B cell (primary cell): ENCODE measurements around the gene GPC4. TPM values are rescaled to one million over a fixed set of nuclear protein-coding genes. Genes with fewer than 3 reads are reported as not detected.

Experiments
- ATAC-seq: fragments of 200-7000 bp; cut with Tn5 transposase; one replicate; pipeline ENCODE4 v1.10.0; 2021; ENCODE audit warnings: low read depth, mild to moderate bottlenecking, moderate number of reproducible peaks, moderate library complexity
- CTCF ChIA-PET: fragments of 350-600 bp; sonication (Branson Sonifier 250); formaldehyde crosslinking; loops from one replicate; lab custom pipeline; 2021; ENCODE audit warnings: antibody characterized with exemption, inconsistent platforms; lab: Charles Lee
- POLR2A ChIA-PET: fragments of 350-600 bp; sonication (Branson Sonifier 250); formaldehyde crosslinking; loops from one replicate; lab custom pipeline; 2021; ENCODE audit warnings: antibody characterized with exemption; lab: Charles Lee
- DNase-seq: peaks from one replicate; pipeline ENCODE4 v3.0.0; 2013
- H2AFZ ChIP-seq: 2 replicates; pipeline ENCODE4 v1.6.1; 2012; ENCODE audit warnings: mild to moderate bottlenecking, low read depth, low read length; ENCODE audit not compliant: insufficient read depth, poor library complexity, severe bottlenecking
- H3K27ac ChIP-seq, 2 donors: 1 replicate in 1 of 2; 2 replicates in 1 of 2; pipeline ENCODE4 v1.5.1; 2012 to 2013; ENCODE audit warnings: low read length in 2 of 2, mild to moderate bottlenecking in 2 of 2, moderate library complexity in 1 of 2
- H3K27me3 ChIP-seq, 4 experiments: fragments of 200-600 bp in 1 of 4; sonication (generic) in 1 of 4; replicated peaks in 1 of 4; 1 replicate in 2 of 4; 2 replicates in 2 of 4; pipeline versions ENCODE4 v1.6.1 to v1.7.0; 2013 to 2016; ENCODE audit warnings: low read length in 3 of 4, mild to moderate bottlenecking in 2 of 4, mixed read lengths in 1 of 4, moderate library complexity in 1 of 4; ENCODE audit not compliant: insufficient read depth in 4 of 4, control insufficient read depth in 3 of 4; ENCODE audit errors: control extremely low read depth in 1 of 4
- H3K36me3 ChIP-seq, 2 experiments: replicated peaks in 1 of 2; 1 replicate in 1 of 2; 2 replicates in 1 of 2; pipeline versions ENCODE4 v1.6.1 to v1.7.1; 2013; ENCODE audit warnings: low read length in 1 of 2; ENCODE audit not compliant: insufficient read depth in 2 of 2, control insufficient read depth in 1 of 2; ENCODE audit errors: control extremely low read depth in 1 of 2, extremely low read depth in 1 of 2
- H3K4me1 ChIP-seq, 2 donors: fragments of 200-600 bp in 1 of 2; sonication (generic) in 1 of 2; 1 replicate in 1 of 2; 2 replicates in 1 of 2; pipeline versions ENCODE4 v1.5.1 to v1.6.1; 2013 to 2017; ENCODE audit warnings: low read length in 2 of 2; ENCODE audit not compliant: control insufficient read depth in 2 of 2, insufficient read depth in 2 of 2
- H3K4me2 ChIP-seq: replicated peaks from 2 replicates; pipeline ENCODE3; 2012; ENCODE audit warnings: mild to moderate bottlenecking, low read depth, low read length; ENCODE audit not compliant: poor library complexity, severe bottlenecking
- H3K4me3 ChIP-seq, 5 experiments: fragments of 200-600 bp in 1 of 5; sonication (generic) in 1 of 5; 1 replicate in 3 of 5; 2 replicates in 2 of 5; pipeline versions ENCODE4 v1.5.1 to v1.7.0; 2011 to 2016; ENCODE audit warnings: low read length in 4 of 5, mild to moderate bottlenecking in 4 of 5, low read depth in 2 of 5, control low read depth in 1 of 5, moderate library complexity in 1 of 5; ENCODE audit not compliant: insufficient read depth in 1 of 5; ENCODE audit errors: control extremely low read depth in 1 of 5, extremely low read depth in 1 of 5
- H3K79me2 ChIP-seq: fragments of 200-600 bp; sonication (generic); one replicate; pipeline ENCODE4 v1.6.0; 2016; ENCODE audit warnings: low read length; ENCODE audit not compliant: control insufficient read depth, insufficient read depth
- H3K9ac ChIP-seq: fragments of 200-600 bp; sonication (generic); 2 replicates; pipeline ENCODE4 v1.6.1; 2017; ENCODE audit warnings: mild to moderate bottlenecking, low read length, moderate library complexity
- H3K9me3 ChIP-seq, 3 donors: one replicate each; pipeline versions ENCODE4 v1.6.1 to v1.7.1; 2013; ENCODE audit warnings: low read length in 2 of 3; ENCODE audit not compliant: control insufficient read depth in 2 of 3, insufficient read depth in 1 of 3; ENCODE audit errors: control extremely low read depth in 1 of 3
- H4K20me1 ChIP-seq: 2 replicates; pipeline ENCODE4 v1.6.0; 2012; ENCODE audit warnings: mild to moderate bottlenecking, low read length; ENCODE audit not compliant: insufficient read depth, control insufficient read depth, poor library complexity, severe bottlenecking
- H3K27ac Mint-ChIP-seq: one replicate; pipeline ENCODE4 v1.8.0; 2021; ENCODE audit warnings: mixed read lengths
- H3K27me3 Mint-ChIP-seq: one replicate; pipeline ENCODE4 v1.8.0; 2021; ENCODE audit warnings: mixed read lengths
- H3K4me1 Mint-ChIP-seq: one replicate; pipeline ENCODE4 v1.8.0; 2021; ENCODE audit warnings: mixed read lengths
- H3K4me3 Mint-ChIP-seq: one replicate; pipeline ENCODE4 v1.8.0; 2021; ENCODE audit warnings: mixed read lengths
- H3K9me3 Mint-ChIP-seq: one replicate; pipeline ENCODE4 v1.8.0; 2022; ENCODE audit warnings: mixed read lengths; ENCODE audit not compliant: insufficient read depth
- EZH2 ChIP-seq: IDR thresholded peaks from 2 replicates; pipeline ENCODE4 v1.6.1; 2012; ENCODE audit warnings: borderline replicate concordance, low read depth, mild to moderate bottlenecking, moderate library complexity, low read length; ENCODE audit not compliant: insufficient read depth, poor library complexity, severe bottlenecking
- WGBS: methylation state at CpG from one replicate; pipeline ENCODE4 v1.1.5; 2013; ENCODE audit warnings: missing lambda C conversion rate; ENCODE audit not compliant: insufficient coverage; 5-methylcytosine and 5-hydroxymethylcytosine counted together
- intact Hi-C: fragments of 100-400 bp; cut with micrococcal nuclease; formaldehyde crosslinking; loops from one replicate; pipeline ENCODE4 v1.10.0; 2022
- polyA plus RNA-seq: library from polyadenylated mRNA; depleted of rRNA; stranded (reverse); fragments of >200 nt; gene quantifications from 2 replicates; pipeline ENCODE4 v1.2.3, GENCODE V29; 2012
- total RNA-seq, 2 donors: library from RNA; stranded (reverse); fragments of 120-200 nt in 1 of 2; gene quantifications; 1 replicate in 1 of 2; 2 replicates in 1 of 2; pipeline versions ENCODE4 v1.2.3 to v1.2.4, GENCODE V29; 2013 to 2022
- TF ChIP-seq, protein P1 (sequence below): fragments of 200-600 bp; IDR thresholded peaks from one replicate; pipeline ENCODE4 v1.8.0; 2022; ENCODE audit warnings: antibody characterized with exemption, mild to moderate bottlenecking

Gene GPC4
- total and polyA plus RNA-seq, 2 donors (not counting 1 experiment from before 2014, with no cell fraction given) = 0.30 to 0.47 TPM

DNA sequence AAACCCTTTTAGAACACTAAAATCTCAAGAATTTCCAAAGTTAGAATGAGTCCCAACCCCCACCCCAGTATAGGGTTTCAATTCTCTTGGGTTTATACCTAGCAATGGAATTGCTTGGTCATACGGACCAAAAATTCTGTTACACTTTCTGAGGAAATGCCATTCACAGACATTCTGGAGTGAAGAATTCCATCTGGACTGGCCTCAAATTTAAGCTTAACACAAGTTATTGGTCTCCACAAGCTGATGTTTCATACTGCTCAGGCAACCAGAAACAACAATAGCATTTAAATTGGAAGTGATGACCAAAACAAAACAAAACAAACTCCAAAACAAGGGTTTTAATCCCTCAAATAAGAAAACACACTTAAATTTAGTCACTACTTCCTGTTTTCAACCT, 51.1 kb downstream of the GPC4 start:
- intact Hi-C loops = no loop called here
- ChIA-PET CTCF (no interaction called here), POLR2A (no interaction called here)
- H3K4me1 ChIP-seq = peaks cover 0 to 4% of the 10 kb centered on the region in 2 donors
- TF ChIP-seq, protein P1, sequence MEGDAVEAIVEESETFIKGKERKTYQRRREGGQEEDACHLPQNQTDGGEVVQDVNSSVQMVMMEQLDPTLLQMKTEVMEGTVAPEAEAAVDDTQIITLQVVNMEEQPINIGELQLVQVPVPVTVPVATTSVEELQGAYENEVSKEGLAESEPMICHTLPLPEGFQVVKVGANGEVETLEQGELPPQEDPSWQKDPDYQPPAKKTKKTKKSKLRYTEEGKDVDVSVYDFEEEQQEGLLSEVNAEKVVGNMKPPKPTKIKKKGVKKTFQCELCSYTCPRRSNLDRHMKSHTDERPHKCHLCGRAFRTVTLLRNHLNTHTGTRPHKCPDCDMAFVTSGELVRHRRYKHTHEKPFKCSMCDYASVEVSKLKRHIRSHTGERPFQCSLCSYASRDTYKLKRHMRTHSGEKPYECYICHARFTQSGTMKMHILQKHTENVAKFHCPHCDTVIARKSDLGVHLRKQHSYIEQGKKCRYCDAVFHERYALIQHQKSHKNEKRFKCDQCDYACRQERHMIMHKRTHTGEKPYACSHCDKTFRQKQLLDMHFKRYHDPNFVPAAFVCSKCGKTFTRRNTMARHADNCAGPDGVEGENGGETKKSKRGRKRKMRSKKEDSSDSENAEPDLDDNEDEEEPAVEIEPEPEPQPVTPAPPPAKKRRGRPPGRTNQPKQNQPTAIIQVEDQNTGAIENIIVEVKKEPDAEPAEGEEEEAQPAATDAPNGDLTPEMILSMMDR = no peak
- TF ChIP-seq EZH2 = no peak
- H3K9me3 ChIP-seq = no peaks in the 10 kb centered on the region
- no peaks in the 10 kb centered on the region for H3K79me2 ChIP-seq
- no peaks in the 10 kb centered on the region for H4K20me1 ChIP-seq
- H3K36me3 ChIP-seq = no peaks in the 10 kb centered on the region
- DNase-seq (no peak), ATAC-seq (no peak)
- H3K4me3 ChIP-seq = no peak overlapping the region
- Mint-ChIP-seq H3K27ac (no peak overlapping the region), H3K4me3 (no peak overlapping the region), H3K9me3 (no peaks in the 10 kb centered on the region), H3K4me1 (peaks cover 8% of the 10 kb centered on the region), H3K27me3 (no peaks in the 10 kb centered on the region)
- no peak overlapping the region for H3K9ac ChIP-seq
- no peak overlapping the region for H3K27ac ChIP-seq
- no peak overlapping the region for H3K4me2 ChIP-seq
- no peak overlapping the region for H2AFZ ChIP-seq
- no peaks in the 10 kb centered on the region for H3K27me3 ChIP-seq
- no CpG with 5 or more reads among the region's 1 CpG for WGBS

DNA sequence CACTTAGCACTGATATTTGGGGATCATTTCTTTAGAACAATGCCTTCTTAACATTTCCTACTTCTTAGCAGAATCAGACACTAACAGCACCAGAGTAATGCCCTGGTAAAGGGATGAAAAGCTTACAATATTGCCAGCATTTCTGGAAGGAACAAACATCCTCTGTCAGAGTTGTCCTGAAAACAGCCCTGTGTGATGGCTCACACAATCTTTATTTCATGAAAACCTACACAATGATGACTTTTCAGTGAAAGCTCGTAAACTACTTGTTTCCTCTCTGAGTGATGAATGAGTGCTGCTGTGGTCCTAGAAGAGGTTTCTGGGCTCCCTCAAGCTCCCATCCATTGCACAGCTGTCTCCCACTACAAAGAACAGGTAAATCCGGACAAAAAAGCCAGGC, 52.8 kb downstream of the GPC4 start:
- TF ChIP-seq EZH2 = no peak
- TF ChIP-seq, protein P1 = no peak
- CTCF ChIA-PET = no interaction called here
- H3K4me3 ChIP-seq = no peak overlapping the region
- H3K36me3 ChIP-seq = no peaks in the 10 kb centered on the region
- H2AFZ ChIP-seq = no peak overlapping the region
- Mint-ChIP-seq H3K9me3 (no peaks in the 10 kb centered on the region), H3K27ac (no peak overlapping the region), H3K4me3 (no peak overlapping the region), H3K4me1 (peaks cover 5% of the 10 kb centered on the region), H3K27me3 (no peaks in the 10 kb centered on the region)
- peaks cover 0 to 4% of the 10 kb centered on the region in 2 donors for H3K4me1 ChIP-seq
- no CpG with 5 or more reads among the region's 2 CpGs for WGBS
- H3K27me3 ChIP-seq = no peaks in the 10 kb centered on the region
- no peaks in the 10 kb centered on the region for H3K79me2 ChIP-seq
- no peaks in the 10 kb centered on the region for H3K9me3 ChIP-seq
- POLR2A ChIA-PET = no interaction called here
- H3K27ac ChIP-seq = no peak overlapping the region
- H4K20me1 ChIP-seq = no peaks in the 10 kb centered on the region
- no peak for DNase-seq
- no peak overlapping the region for H3K9ac ChIP-seq
- no peak overlapping the region for H3K4me2 ChIP-seq
- ATAC-seq = no peak
- intact Hi-C loops = no loop called here
